Left ventricle myocardium inferior (tissue), 1 donor: ENCODE data around the gene ABCF3. TPM values are rescaled to one million over a fixed set of nuclear protein-coding genes. Genes with fewer than 3 reads are reported as not detected.
"Not testable (repeated sequence)": the region's sequence is repeated elsewhere in the genome, so short reads cannot be mapped to it uniquely, and the experiment has no call there.

ENCODE experiments used
- DNase-seq: peaks from one replicate; pipeline ENCODE4 v3.0.0-alpha.2; 2020
- H3K27ac ChIP-seq: fragments of 200-600 bp; replicated peaks from 2 replicates; pipeline ENCODE4 v1.8.0; 2021
- H3K27me3 ChIP-seq: fragments of 200-600 bp; 2 replicates; pipeline ENCODE4 v1.8.0; 2021; ENCODE audit warnings: low read depth
- H3K36me3 ChIP-seq: fragments of 200-600 bp; 2 replicates; pipeline ENCODE4 v1.8.0; 2021
- H3K4me1 ChIP-seq: fragments of 200-600 bp; 2 replicates; pipeline ENCODE4 v1.8.0; 2021
- H3K4me3 ChIP-seq: fragments of 200-600 bp; 2 replicates; pipeline ENCODE4 v1.8.0; 2021; ENCODE audit warnings: mild to moderate bottlenecking, moderate library complexity
- H3K9me3 ChIP-seq: fragments of 200-600 bp; replicated peaks from 2 replicates; pipeline ENCODE4 v1.8.0; 2021
- CTCF ChIP-seq: fragments of 200-600 bp; IDR thresholded peaks from 2 replicates; pipeline ENCODE4 v1.8.0; 2021; ENCODE audit warnings: antibody characterized with exemption, mild to moderate bottlenecking, borderline replicate concordance
- intact Hi-C: fragments of 100-400 bp; cut with micrococcal nuclease; formaldehyde crosslinking; loops from one replicate; pipeline ENCODE4 v1.11.0; 2022
- total RNA-seq: library from RNA; stranded (reverse); fragmentation: NEBNext Ultra II Directional; extraction: Animal tissue kit (Norgen Biotek cat#: 25700); gene quantifications from one replicate; pipeline ENCODE4 v1.2.1, GENCODE V29; 2021
- donor health status: DM: no; HTN: yes; CAD: no; lungs with severe emphysema.

ABCF3 gene
- total RNA-seq, 1 donor from 2014 or later, result 70.2 TPM

GRCh38 chr3:184145111-184145524 is 40.9 kb upstream of the ABCF3 start:
- peak; percentile 45 for DNase-seq
- no peaks in the 10 kb centered on the region for H3K27me3 ChIP-seq
- no peaks in the 10 kb centered on the region for H3K9me3 ChIP-seq
- peak overlapping the region; percentile 47 for H3K27ac ChIP-seq
- H3K36me3 ChIP-seq, result peaks cover 66% of the 10 kb centered on the region
- peak; percentile 62 for TF ChIP-seq CTCF
- H3K4me1 ChIP-seq, result peaks cover 25% of the 10 kb centered on the region
- H3K4me3 ChIP-seq, result no peak overlapping the region
- intact Hi-C loops, result no loop called here

GRCh38 chr3:184145751-184146270 is 40.2 kb upstream of the ABCF3 start:
- no peaks in the 10 kb centered on the region for H3K9me3 ChIP-seq
- peaks cover 25% of the 10 kb centered on the region for H3K4me1 ChIP-seq
- H3K27ac ChIP-seq, result peak overlapping the region; percentile 47
- H3K4me3 ChIP-seq, result no peak overlapping the region
- no peaks in the 10 kb centered on the region for H3K27me3 ChIP-seq
- TF ChIP-seq CTCF, result no peak
- DNase-seq, result no peak
- peaks cover 59% of the 10 kb centered on the region for H3K36me3 ChIP-seq
- intact Hi-C loops, result no loop called here

- intact Hi-C loops, result no loop called here
- no peak for DNase-seq
- Histone ChIP-seq H3K27me3 (no peaks in the 10 kb centered on the region), H3K9me3 (no peaks in the 10 kb centered on the region), H3K27ac (no peak overlapping the region), H3K36me3 (peaks cover 36% of the 10 kb centered on the region), H3K4me3 (no peak overlapping the region), H3K4me1 (peaks cover 30% of the 10 kb centered on the region)
- TF ChIP-seq CTCF, result no peak
Measured at GRCh38 chr3:184148076-184148475, 37.9 kb upstream of the ABCF3 start.

GRCh38 chr3:184149123-184149522 is 36.9 kb upstream of the ABCF3 start:
- Histone ChIP-seq H3K9me3 (no peaks in the 10 kb centered on the region), H3K27me3 (no peaks in the 10 kb centered on the region), H3K4me1 (peaks cover 36% of the 10 kb centered on the region), H3K4me3 (no peak overlapping the region), H3K27ac (no peak overlapping the region), H3K36me3 (peaks cover 26% of the 10 kb centered on the region)
- intact Hi-C loops, result no loop called here
- no peak for TF ChIP-seq CTCF
- no peak for DNase-seq

GRCh38 chr3:184149770-184150169 is 36.2 kb upstream of the ABCF3 start:
- H3K4me3 ChIP-seq, intact Hi-C loops, H3K9me3 ChIP-seq, H3K27ac ChIP-seq, H3K27me3 ChIP-seq, DNase-seq: not testable (repeated sequence)
- Histone ChIP-seq H3K36me3 (peaks cover 20% of the 10 kb centered on the region), H3K4me1 (peaks cover 36% of the 10 kb centered on the region)
- peak; percentile 40 for TF ChIP-seq CTCF
